GM03348 (cell line): Measurements from ENCODE around the gene NEK6.
"Not testable (repeated sequence)": the region's sequence is repeated elsewhere in the genome, so short reads cannot be mapped to it uniquely, and the experiment has no call there.

Experiments
- DNase-seq: peaks from one replicate; pipeline ENCODE4 v3.0.0; 2012; ENCODE audit warnings: low spot score

The NEK6 gene

GRCh38 chr9:124228516-124228915 is 29.2 kb upstream of the NEK6 start:
- DNase-seq = no peak

GRCh38 chr9:124231095-124231737 is 26.5 kb upstream of the NEK6 start:
- no peak for DNase-seq

GRCh38 chr9:124238546-124239140 is 19.1 kb upstream of the NEK6 start:
- DNase-seq = no peak

GRCh38 chr9:124239249-124240073 is 18.3 kb upstream of the NEK6 start:
- DNase-seq = no peak

- DNase-seq = peak; percentile 68
Observed at GRCh38 chr9:124242331-124243194, 15.2 kb upstream of the NEK6 start.

- not testable (repeated sequence) for DNase-seq
Observed at GRCh38 chr9:124247393-124247792, 10.4 kb upstream of the NEK6 start.

GRCh38 chr9:124248066-124248465 is 9.7 kb upstream of the NEK6 start:
- no peak for DNase-seq

- DNase-seq = no peak
Observed at GRCh38 chr9:124248960-124249359, 8.8 kb upstream of the NEK6 start.

GRCh38 chr9:124251204-124251603 is 6.5 kb upstream of the NEK6 start:
- no peak for DNase-seq

- peak; percentile 80 for DNase-seq
Observed at GRCh38 chr9:124251605-124252378, 6.0 kb upstream of the NEK6 start.

- not testable (repeated sequence) for DNase-seq
Observed at GRCh38 chr9:124252878-124253277, 4.9 kb upstream of the NEK6 start.

GRCh38 chr9:124254261-124254682 is 3.5 kb upstream of the NEK6 start:
- DNase-seq = no peak

- DNase-seq = no peak
Observed at GRCh38 chr9:124255222-124255621, 2.5 kb upstream of the NEK6 start.

GRCh38 chr9:124256517-124257069 is 1.2 kb upstream of the NEK6 start:
- peak; percentile 90 for DNase-seq

- no peak for DNase-seq
Observed at GRCh38 chr9:124257070-124257843, 492 bp upstream of the NEK6 start.

GRCh38 chr9:124258607-124259157 is 933 bp downstream of the NEK6 start:
- DNase-seq = peak; percentile 32

GRCh38 chr9:124259158-124259808 is 1.5 kb downstream of the NEK6 start:
- DNase-seq = peak; percentile 86

GRCh38 chr9:124260769-124261603 is 3.2 kb downstream of the NEK6 start:
- DNase-seq = peak; percentile 75
